GM12878 (cell line): Measurements from ENCODE around the gene AP3B1. TPM values are rescaled to one million over a fixed set of nuclear protein-coding genes. Genes with fewer than 3 reads are reported as not detected.

Experiments used
- ATAC-seq: fragments of 200-7000 bp; cut with Tn5 transposase; 3 replicates; pipeline ENCODE4 v1.9.1; 2020; ENCODE audit warnings: mild to moderate bottlenecking, moderate library complexity
- BruUV-seq: library from RNA; stranded (reverse); fragments of 400-500 nt; replicated peaks from 2 replicates; lab custom pipeline; 2021; lab: Mats Ljungman, UMichigan
- CTCF ChIA-PET: fragments of 300-600 bp; sonication (Branson Sonifier 250); formaldehyde crosslinking; extraction: SDS; loops from one replicate; lab custom pipeline; 2021; ENCODE audit warnings: inconsistent platforms; lab: Yijun Ruan, JAX
- POLR2A ChIA-PET: fragments of 350-600 bp; formaldehyde crosslinking; extraction: SDS; loops from one replicate; lab custom pipeline; 2021; ENCODE audit warnings: inconsistent platforms; lab: Charles Lee
- RAD21 ChIA-PET: fragments of 300-600 bp; sonication (Branson Sonifier 250); formaldehyde crosslinking; loops from one replicate; lab custom pipeline; 2023; ENCODE audit warnings: antibody characterized with exemption; ENCODE audit not compliant: unreplicated experiment; lab: Charles Lee
- SMC1A ChIA-PET: fragments of 300-600 bp; sonication (Branson Sonifier 250); formaldehyde crosslinking; loops from one replicate; lab custom pipeline; 2023; ENCODE audit not compliant: unreplicated experiment, uncharacterized antibody; lab: Charles Lee
- DNase-seq: peaks from one replicate; pipeline ENCODE4 v3.0.0-alpha.2; 2011; ENCODE audit warnings: low read depth, low spot score
- FAIRE-seq: peaks from 3 replicates; lab custom pipeline; 2011; peaks lifted over from hg19 to GRCh38; lab: Jason Lieb, UNC
- H2AFZ ChIP-seq: 2 replicates; pipeline ENCODE4 v1.6.0; 2011; ENCODE audit warnings: low read depth, low read length, control low read depth; ENCODE audit not compliant: control insufficient read depth
- H3K27ac ChIP-seq: 2 replicates; pipeline ENCODE4 v1.5.1; 2011; ENCODE audit warnings: control low read depth; ENCODE audit not compliant: control insufficient read depth, insufficient read depth
- H3K27me3 ChIP-seq, 2 experiments: replicated peaks in 1 of 2; 2 replicates each; pipeline versions ENCODE4 v1.6.0 to v1.6.1; 2011; ENCODE audit warnings: low read length in 1 of 2; ENCODE audit not compliant: control insufficient read depth in 2 of 2, insufficient read depth in 2 of 2
- H3K36me3 ChIP-seq, 2 experiments: 2 replicates each; pipeline ENCODE4 v1.5.1; 2011; ENCODE audit warnings: low read length in 1 of 2; ENCODE audit not compliant: control insufficient read depth in 2 of 2, insufficient read depth in 2 of 2
- H3K4me1 ChIP-seq: 2 replicates; pipeline ENCODE4 v1.6.1; 2011; ENCODE audit warnings: mild to moderate bottlenecking, low read length, moderate library complexity, mixed read lengths; ENCODE audit not compliant: control insufficient read depth, insufficient read depth
- H3K4me2 ChIP-seq: 2 replicates; pipeline ENCODE4 v1.6.0; 2011; ENCODE audit warnings: control low read depth; ENCODE audit not compliant: control insufficient read depth, insufficient read depth
- H3K4me3 ChIP-seq: fragments of 200-600 bp; sonication (generic); 2 replicates; pipeline ENCODE4 v1.5.1; 2016
- H3K79me2 ChIP-seq: 2 replicates; pipeline ENCODE4 v1.6.0; 2011; ENCODE audit warnings: low read length; ENCODE audit not compliant: control insufficient read depth, insufficient read depth
- H3K9ac ChIP-seq: 2 replicates; pipeline ENCODE4 v1.8.0; 2011; ENCODE audit warnings: low read length, control low read depth, mixed read lengths; ENCODE audit not compliant: control insufficient read depth, insufficient read depth
- H3K9me3 ChIP-seq: replicated peaks from 3 replicates; pipeline ENCODE4 v1.5.1; 2011; ENCODE audit warnings: mild to moderate bottlenecking, low read length; ENCODE audit not compliant: control insufficient read depth, insufficient read depth
- H4K20me1 ChIP-seq: 2 replicates; pipeline ENCODE4 v1.6.0; 2011; ENCODE audit not compliant: control insufficient read depth, insufficient read depth
- IRF3 ChIP-seq: fragments of 450-650 bp; IDR thresholded peaks from 2 replicates; pipeline ENCODE4 v1.6.1; 2014; ENCODE audit warnings: mild to moderate bottlenecking
- IRF5 ChIP-seq: fragments of 450-650 bp; IDR thresholded peaks from 2 replicates; pipeline ENCODE4 v1.6.1; 2017; ENCODE audit warnings: borderline replicate concordance
- ZBTB40 ChIP-seq: fragments of 450-650 bp; IDR thresholded peaks from 2 replicates; pipeline ENCODE4 v1.6.1; 2016; ENCODE audit warnings: mild to moderate bottlenecking, moderate library complexity, borderline replicate concordance
- WGBS: methylation state at CpG from one replicate; pipeline ENCODE4 v1.1.6; 2016; ENCODE audit warnings: low lambda C conversion rate; ENCODE audit not compliant: insufficient replicate concordance, insufficient coverage; ENCODE audit errors: missing lambda C conversion rate; 5-methylcytosine and 5-hydroxymethylcytosine counted together
- in situ Hi-C: fragments of 300-500 bp; cut with MboI; formaldehyde crosslinking; loops from 9 replicates; pipeline ENCODE4 v1.14.3; 2018; ENCODE audit warnings: mixed read lengths
- intact Hi-C: fragments of 100-400 bp; cut with micrococcal nuclease; formaldehyde crosslinking; loops from one replicate; pipeline ENCODE4 v1.14.2; 2022; ENCODE audit not compliant: unreplicated experiment
- polyA plus RNA-seq, 11 experiments: library from polyadenylated mRNA; depleted of rRNA in 4 of 11; unstranded in 6 of 11; stranded (reverse) in 5 of 11; fragments of >200 nt; fragmentation: Nextera tagmentation in 4 of 11; fragmentation: Illumina TruSeq in 1 of 11; extraction: Ambion mirVana in 4 of 11; extraction: Trizol in 1 of 11; gene quantifications; 1 replicate in 1 of 11; 2 replicates in 10 of 11; pipeline versions ENCODE4 v1.2.1 to v1.2.3, GENCODE V29; 2011 to 2016; ENCODE audit warnings: inconsistent platforms in 2 of 11, missing spikeins in 2 of 11, low read depth in 1 of 11
- total RNA-seq, 4 experiments: library from RNA; depleted of rRNA in 3 of 4; stranded (reverse); fragments of >200 nt in 3 of 4; fragmentation: Illumina TruSeq in 1 of 4; extraction: Trizol in 1 of 4; gene quantifications; 2 replicates each; pipeline versions ENCODE4 v1.2.1 to v1.2.3, GENCODE V29; 2013 to 2021
- TF ChIP-seq, protein P1 (sequence below): IDR thresholded peaks from 2 replicates; pipeline ENCODE4 v1.6.1; 2011; ENCODE audit warnings: borderline replicate concordance, low read depth, mild to moderate bottlenecking, moderate library complexity, mixed read lengths, low read length; ENCODE audit not compliant: insufficient read depth; ENCODE audit errors: extremely low read length
- TF ChIP-seq, protein P2 (sequence below): IDR thresholded peaks from 2 replicates; pipeline ENCODE4 v1.6.1; 2012; ENCODE audit warnings: mild to moderate bottlenecking, low read depth, low read length
- TF ChIP-seq, protein P3 (sequence below): IDR thresholded peaks from 2 replicates; pipeline ENCODE4 v1.6.1; 2012; ENCODE audit warnings: low read length, inconsistent platforms

Gene AP3B1
- total and polyA plus RNA-seq, 10 of the 15 experiments (the other 5 are each of a cell fraction or from before 2014, with no cell fraction given): 30.9 to 70.8 (median 46.0) TPM

GRCh38 chr5:78265163-78265562 lies 29.3 kb downstream of the AP3B1 start:
- Histone ChIP-seq H3K79me2 (peaks cover 5% of the 10 kb centered on the region), H4K20me1 (no peaks in the 10 kb centered on the region), H3K27ac (no peak overlapping the region), H3K9me3 (no peaks in the 10 kb centered on the region), H3K9ac (no peak overlapping the region), H3K4me1 (peaks cover 10% of the 10 kb centered on the region; the same call in 1 of the 2 replicates), H3K4me2 (no peak overlapping the region), H2AFZ (no peak overlapping the region), H3K27me3 (no peaks in the 10 kb centered on the region), H3K4me3 (no peak overlapping the region), H3K36me3 (peaks cover 1 to 11% of the 10 kb centered on the region in 2 experiments; a peak in 2 of 4 replicates)
- FAIRE-seq (no peak), DNase-seq (no peak), ATAC-seq (no peak)
- WGBS: 100% methylated on average over 2 of the region's 2 CpGs
- intact Hi-C loops (no loop called here), in situ Hi-C loops (no loop called here)
- BruUV-seq: TSS peak; percentile 19
- TF ChIP-seq, protein P1, sequence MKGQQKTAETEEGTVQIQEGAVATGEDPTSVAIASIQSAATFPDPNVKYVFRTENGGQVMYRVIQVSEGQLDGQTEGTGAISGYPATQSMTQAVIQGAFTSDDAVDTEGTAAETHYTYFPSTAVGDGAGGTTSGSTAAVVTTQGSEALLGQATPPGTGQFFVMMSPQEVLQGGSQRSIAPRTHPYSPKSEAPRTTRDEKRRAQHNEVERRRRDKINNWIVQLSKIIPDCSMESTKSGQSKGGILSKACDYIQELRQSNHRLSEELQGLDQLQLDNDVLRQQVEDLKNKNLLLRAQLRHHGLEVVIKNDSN: no peak
- TF ChIP-seq, protein P2, sequence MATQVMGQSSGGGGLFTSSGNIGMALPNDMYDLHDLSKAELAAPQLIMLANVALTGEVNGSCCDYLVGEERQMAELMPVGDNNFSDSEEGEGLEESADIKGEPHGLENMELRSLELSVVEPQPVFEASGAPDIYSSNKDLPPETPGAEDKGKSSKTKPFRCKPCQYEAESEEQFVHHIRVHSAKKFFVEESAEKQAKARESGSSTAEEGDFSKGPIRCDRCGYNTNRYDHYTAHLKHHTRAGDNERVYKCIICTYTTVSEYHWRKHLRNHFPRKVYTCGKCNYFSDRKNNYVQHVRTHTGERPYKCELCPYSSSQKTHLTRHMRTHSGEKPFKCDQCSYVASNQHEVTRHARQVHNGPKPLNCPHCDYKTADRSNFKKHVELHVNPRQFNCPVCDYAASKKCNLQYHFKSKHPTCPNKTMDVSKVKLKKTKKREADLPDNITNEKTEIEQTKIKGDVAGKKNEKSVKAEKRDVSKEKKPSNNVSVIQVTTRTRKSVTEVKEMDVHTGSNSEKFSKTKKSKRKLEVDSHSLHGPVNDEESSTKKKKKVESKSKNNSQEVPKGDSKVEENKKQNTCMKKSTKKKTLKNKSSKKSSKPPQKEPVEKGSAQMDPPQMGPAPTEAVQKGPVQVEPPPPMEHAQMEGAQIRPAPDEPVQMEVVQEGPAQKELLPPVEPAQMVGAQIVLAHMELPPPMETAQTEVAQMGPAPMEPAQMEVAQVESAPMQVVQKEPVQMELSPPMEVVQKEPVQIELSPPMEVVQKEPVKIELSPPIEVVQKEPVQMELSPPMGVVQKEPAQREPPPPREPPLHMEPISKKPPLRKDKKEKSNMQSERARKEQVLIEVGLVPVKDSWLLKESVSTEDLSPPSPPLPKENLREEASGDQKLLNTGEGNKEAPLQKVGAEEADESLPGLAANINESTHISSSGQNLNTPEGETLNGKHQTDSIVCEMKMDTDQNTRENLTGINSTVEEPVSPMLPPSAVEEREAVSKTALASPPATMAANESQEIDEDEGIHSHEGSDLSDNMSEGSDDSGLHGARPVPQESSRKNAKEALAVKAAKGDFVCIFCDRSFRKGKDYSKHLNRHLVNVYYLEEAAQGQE: no peak
- no peak for TF ChIP-seq IRF3
- TF ChIP-seq IRF5: no peak
- TF ChIP-seq ZBTB40: no peak
- TF ChIP-seq, protein P3, sequence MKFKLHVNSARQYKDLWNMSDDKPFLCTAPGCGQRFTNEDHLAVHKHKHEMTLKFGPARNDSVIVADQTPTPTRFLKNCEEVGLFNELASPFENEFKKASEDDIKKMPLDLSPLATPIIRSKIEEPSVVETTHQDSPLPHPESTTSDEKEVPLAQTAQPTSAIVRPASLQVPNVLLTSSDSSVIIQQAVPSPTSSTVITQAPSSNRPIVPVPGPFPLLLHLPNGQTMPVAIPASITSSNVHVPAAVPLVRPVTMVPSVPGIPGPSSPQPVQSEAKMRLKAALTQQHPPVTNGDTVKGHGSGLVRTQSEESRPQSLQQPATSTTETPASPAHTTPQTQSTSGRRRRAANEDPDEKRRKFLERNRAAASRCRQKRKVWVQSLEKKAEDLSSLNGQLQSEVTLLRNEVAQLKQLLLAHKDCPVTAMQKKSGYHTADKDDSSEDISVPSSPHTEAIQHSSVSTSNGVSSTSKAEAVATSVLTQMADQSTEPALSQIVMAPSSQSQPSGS: no peak
- ChIA-PET SMC1A (interaction anchor here (0.9 to 1.1 kb wide), 3 partner anchors 12 to 36 kb away, joined by 3 to 4 read pairs (median 3); no protein-coding TSS in a partner anchor), POLR2A (interaction anchor here (0.9 kb wide), 1 partner anchor 9 kb away, joined by 3 read pairs; no protein-coding TSS in a partner anchor), RAD21 (interaction anchor here (0.7 to 1.2 kb wide), 2 partner anchors 10 to 19 kb away, joined by 3 read pairs; no protein-coding TSS in a partner anchor), CTCF (interaction anchor here (0.6 to 1.1 kb wide), 3 partner anchors 43 to 705 kb away, joined by 3 to 4 read pairs (median 3); no protein-coding TSS in a partner anchor)
